ENCODE results near the gene ADAM12. TPM values are rescaled to one million over a fixed set of nuclear protein-coding genes. Genes with fewer than 3 reads are reported as not detected.

The ADAM12 gene
- total RNA-seq, 2 donors from 2014 or later = 0.14 to 1.9 TPM

- Histone ChIP-seq H3K9me3 (no peaks in the 10 kb centered on the region), H3K4me1 (replicated peaks) (no peaks in the 10 kb centered on the region), H3K36me3 (no peaks in the 10 kb centered on the region), H3K27ac (no peak overlapping the region), H3K4me3 (no peak overlapping the region), H3K27me3 (replicated peaks; ENCODE audit: insufficient read depth) (no peaks in the 10 kb centered on the region)
- no peak for DNase-seq (ENCODE audit: low spot score)
- intact Hi-C loops (cut with DNase I) = no loop called here
- WGBS = 89% methylated on average over 5 of the region's 5 CpGs
- TF ChIP-seq POLR2AphosphoS5 (IDR thresholded peaks at IDR 0.05) (no peak), POLR2A (IDR thresholded peaks at IDR 0.05) (no peak)
- TF ChIP-seq, protein P1, sequence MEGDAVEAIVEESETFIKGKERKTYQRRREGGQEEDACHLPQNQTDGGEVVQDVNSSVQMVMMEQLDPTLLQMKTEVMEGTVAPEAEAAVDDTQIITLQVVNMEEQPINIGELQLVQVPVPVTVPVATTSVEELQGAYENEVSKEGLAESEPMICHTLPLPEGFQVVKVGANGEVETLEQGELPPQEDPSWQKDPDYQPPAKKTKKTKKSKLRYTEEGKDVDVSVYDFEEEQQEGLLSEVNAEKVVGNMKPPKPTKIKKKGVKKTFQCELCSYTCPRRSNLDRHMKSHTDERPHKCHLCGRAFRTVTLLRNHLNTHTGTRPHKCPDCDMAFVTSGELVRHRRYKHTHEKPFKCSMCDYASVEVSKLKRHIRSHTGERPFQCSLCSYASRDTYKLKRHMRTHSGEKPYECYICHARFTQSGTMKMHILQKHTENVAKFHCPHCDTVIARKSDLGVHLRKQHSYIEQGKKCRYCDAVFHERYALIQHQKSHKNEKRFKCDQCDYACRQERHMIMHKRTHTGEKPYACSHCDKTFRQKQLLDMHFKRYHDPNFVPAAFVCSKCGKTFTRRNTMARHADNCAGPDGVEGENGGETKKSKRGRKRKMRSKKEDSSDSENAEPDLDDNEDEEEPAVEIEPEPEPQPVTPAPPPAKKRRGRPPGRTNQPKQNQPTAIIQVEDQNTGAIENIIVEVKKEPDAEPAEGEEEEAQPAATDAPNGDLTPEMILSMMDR (IDR thresholded peaks at IDR 0.05) = no peak
These were observed 402.6 kb downstream of the ADAM12 start for GRCh38 chr10:125985557-125986240.

DNA sequence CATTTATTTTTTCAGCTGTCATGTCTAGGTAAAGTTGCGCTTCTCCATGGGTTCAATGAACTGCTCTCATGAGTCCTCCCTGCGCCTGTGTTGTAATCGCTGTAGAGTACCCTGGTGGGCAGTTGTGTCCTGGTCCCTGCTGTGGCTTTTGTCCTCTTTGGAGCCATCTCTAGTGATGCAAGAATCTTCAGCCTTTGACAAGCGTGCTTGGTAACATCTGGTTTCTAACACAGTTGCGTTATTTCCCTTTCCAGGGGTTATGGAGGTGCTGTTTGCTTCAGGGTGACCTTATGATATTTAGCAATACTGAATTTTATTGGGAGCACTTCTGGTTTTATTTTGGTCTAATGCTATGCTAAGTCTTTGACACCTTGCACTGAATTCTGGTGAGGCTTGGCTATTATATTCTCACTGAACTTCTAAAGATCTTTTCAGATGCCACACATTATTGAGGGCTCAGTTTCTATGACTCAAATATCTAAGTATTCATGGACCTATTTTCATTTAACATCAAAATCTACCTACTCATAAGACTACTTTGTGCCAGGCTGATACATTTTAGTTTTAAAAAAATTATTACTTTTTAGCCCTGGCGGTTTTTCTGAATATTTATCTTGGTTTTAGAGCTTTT lies 403.3 kb downstream of the ADAM12 start:
- Histone ChIP-seq H3K27me3 (replicated peaks; ENCODE audit: insufficient read depth) (no peaks in the 10 kb centered on the region), H3K4me1 (replicated peaks) (no peaks in the 10 kb centered on the region), H3K9me3 (no peaks in the 10 kb centered on the region), H3K27ac (no peak overlapping the region), H3K4me3 (no peak overlapping the region), H3K36me3 (no peaks in the 10 kb centered on the region)
- 93% methylated on average over 6 of the region's 6 CpGs for WGBS
- intact Hi-C loops (cut with DNase I) = loop anchor here (5.0 kb wide), 3 partner anchors 402 to 1867 kb away; partner anchors contain the start of gene ADAM12
- TF ChIP-seq POLR2AphosphoS5 (IDR thresholded peaks at IDR 0.05) = no peak
- TF ChIP-seq, protein P1 (IDR thresholded peaks at IDR 0.05) = no peak
- TF ChIP-seq POLR2A (IDR thresholded peaks at IDR 0.05) = no peak
- DNase-seq (ENCODE audit: low spot score) = no peak

DNA sequence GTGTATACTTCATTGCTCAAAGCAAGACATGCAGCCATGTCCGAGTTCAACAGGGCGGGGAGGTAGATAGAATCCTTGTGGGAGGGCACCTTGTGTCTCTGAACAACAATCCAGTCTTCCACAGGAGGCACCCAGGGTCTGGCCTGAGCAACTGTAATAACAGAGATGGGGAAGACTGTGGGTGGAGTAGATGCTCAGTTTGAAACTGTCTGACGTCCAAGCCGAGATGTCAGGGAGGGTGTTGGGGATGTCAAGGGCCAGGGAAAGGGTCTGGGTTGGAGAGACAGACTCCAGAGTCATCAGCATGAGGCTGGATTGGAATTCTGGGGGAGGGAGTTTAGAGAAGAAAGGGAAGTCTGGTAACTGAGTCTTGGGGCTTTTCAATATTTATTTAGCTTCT lies 403.9 kb downstream of the ADAM12 start:
- no peaks in the 10 kb centered on the region for H3K27me3 ChIP-seq (replicated peaks; ENCODE audit: insufficient read depth)
- intact Hi-C loops (cut with DNase I) = loop anchor here (5.0 kb wide), 3 partner anchors 403 to 1868 kb away; partner anchors contain the start of gene ADAM12
- no peak overlapping the region for H3K4me3 ChIP-seq
- H3K9me3 ChIP-seq = no peaks in the 10 kb centered on the region
- no peaks in the 10 kb centered on the region for H3K36me3 ChIP-seq
- no peak for DNase-seq (ENCODE audit: low spot score)
- 89% methylated on average over 4 of the region's 4 CpGs for WGBS
- H3K4me1 ChIP-seq (replicated peaks) = no peaks in the 10 kb centered on the region
- no peak for TF ChIP-seq POLR2AphosphoS5 (IDR thresholded peaks at IDR 0.05)
- TF ChIP-seq, protein P1 (IDR thresholded peaks at IDR 0.05) = no peak
- TF ChIP-seq POLR2A (IDR thresholded peaks at IDR 0.05) = no peak
- H3K27ac ChIP-seq = no peak overlapping the region

GRCh38 chr10:125983656-125984055 lies 404.6 kb downstream of the ADAM12 start:
- Histone ChIP-seq H3K27me3 (replicated peaks; ENCODE audit: insufficient read depth) (no peaks in the 10 kb centered on the region), H3K4me1 (replicated peaks) (no peaks in the 10 kb centered on the region), H3K4me3 (no peak overlapping the region), H3K36me3 (no peaks in the 10 kb centered on the region), H3K27ac (no peak overlapping the region), H3K9me3 (no peaks in the 10 kb centered on the region)
- intact Hi-C loops (cut with DNase I) = loop anchor here (5.0 kb wide), 3 partner anchors 404 to 1869 kb away; partner anchors contain the start of gene ADAM12
- WGBS = 76% methylated on average over 5 of the region's 5 CpGs
- no peak for DNase-seq (ENCODE audit: low spot score)
- TF ChIP-seq, protein P1 (IDR thresholded peaks at IDR 0.05) = no peak
- TF ChIP-seq POLR2A (IDR thresholded peaks at IDR 0.05) (no peak), POLR2AphosphoS5 (IDR thresholded peaks at IDR 0.05) (no peak)

All from prostate gland (tissue), 2 donors.